GM12878 (cell line): Measurements from ENCODE around the gene PLCG2. TPM values are rescaled to one million over a fixed set of nuclear protein-coding genes. Genes with fewer than 3 reads are reported as not detected.

Experiments
- ETV6 ChIP-seq, 2 experiments: fragments of 450-650 bp in 1 of 2; IDR thresholded peaks in 1 of 2; conservative IDR thresholded peaks in 1 of 2; 2 replicates each; pipeline ENCODE4 v1.6.1; 2014; ENCODE audit warnings: antibody characterized with exemption in 1 of 2, borderline replicate concordance in 1 of 2, low read depth in 1 of 2, mild to moderate bottlenecking in 1 of 2, moderate library complexity in 1 of 2
- IRF4 ChIP-seq: IDR thresholded peaks from 2 replicates; pipeline ENCODE4 v1.6.1; 2011; ENCODE audit warnings: low read depth, low read length
- MXI1 ChIP-seq: fragments of 150-350 bp; IDR thresholded peaks from 2 replicates; pipeline ENCODE4 v1.6.1; 2011; ENCODE audit warnings: low read depth, mild to moderate bottlenecking, inconsistent platforms, low read length, improper control_type of control experiment
- SUPT20H ChIP-seq: IDR thresholded peaks from 2 replicates; pipeline ENCODE4 v1.6.1; 2011; ENCODE audit warnings: low read depth, mild to moderate bottlenecking, low read length, moderate library complexity, borderline replicate concordance; ENCODE audit not compliant: control insufficient read depth
- ZNF207 ChIP-seq: fragments of 450-650 bp; IDR thresholded peaks from 2 replicates; pipeline ENCODE4 v1.6.1; 2014; ENCODE audit warnings: antibody characterized with exemption, mild to moderate bottlenecking, borderline replicate concordance
- polyA plus RNA-seq, 11 experiments: library from polyadenylated mRNA; depleted of rRNA in 4 of 11; unstranded in 6 of 11; stranded (reverse) in 5 of 11; fragments of >200 nt; fragmentation: Nextera tagmentation in 4 of 11; fragmentation: Illumina TruSeq in 1 of 11; extraction: Ambion mirVana in 4 of 11; extraction: Trizol in 1 of 11; gene quantifications; 1 replicate in 1 of 11; 2 replicates in 10 of 11; pipeline versions ENCODE4 v1.2.1 to v1.2.3, GENCODE V29; 2011 to 2016; ENCODE audit warnings: inconsistent platforms in 2 of 11, missing spikeins in 2 of 11, low read depth in 1 of 11
- total RNA-seq, 4 experiments: library from RNA; depleted of rRNA in 3 of 4; stranded (reverse); fragments of >200 nt in 3 of 4; fragmentation: Illumina TruSeq in 1 of 4; extraction: Trizol in 1 of 4; gene quantifications; 2 replicates each; pipeline versions ENCODE4 v1.2.1 to v1.2.3, GENCODE V29; 2013 to 2021
- TF ChIP-seq, protein P1 (sequence below): fragments of 450-650 bp; formaldehyde crosslinking; IDR thresholded peaks from 2 replicates; pipeline ENCODE4 v1.5.0; 2022; ENCODE audit warnings: mild to moderate bottlenecking, missing genetic modification characterization
- TF ChIP-seq, protein P2 (sequence below): IDR thresholded peaks from 2 replicates; pipeline ENCODE4 v1.6.1; 2011; ENCODE audit warnings: low read depth, mild to moderate bottlenecking, low read length, moderate library complexity, borderline replicate concordance; ENCODE audit errors: extremely low read depth
- TF ChIP-seq, protein P3 (sequence below): fragments of 450-650 bp; formaldehyde crosslinking; IDR thresholded peaks from 2 replicates; pipeline ENCODE4 v1.4.0; 2022; ENCODE audit warnings: mild to moderate bottlenecking, moderate library complexity

PLCG2 gene
- total and polyA plus RNA-seq, 10 of the 15 experiments (the other 5 are each of a cell fraction or from before 2014, with no cell fraction given) = 47.6 to 256 (median 149) TPM

DNA sequence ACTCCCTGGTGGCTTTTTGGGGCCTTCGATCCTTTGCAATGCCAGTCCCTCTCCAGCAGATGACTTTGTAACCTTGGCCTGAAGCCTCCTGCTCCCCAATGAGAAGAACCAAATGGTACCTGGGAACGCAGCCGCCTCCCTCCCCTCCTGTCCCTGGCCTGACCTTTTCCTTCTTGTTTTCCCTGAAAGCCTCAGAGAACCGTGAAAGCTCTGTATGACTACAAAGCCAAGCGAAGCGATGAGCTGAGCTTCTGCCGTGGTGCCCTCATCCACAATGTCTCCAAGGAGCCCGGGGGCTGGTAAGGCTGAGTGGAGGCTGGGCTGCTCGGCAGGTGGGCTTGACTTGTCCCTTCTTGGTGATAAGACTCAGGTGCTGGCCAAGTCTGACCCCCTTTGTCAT lies 144.2 kb downstream of the PLCG2 start (continued):
- TF ChIP-seq, protein P1, sequence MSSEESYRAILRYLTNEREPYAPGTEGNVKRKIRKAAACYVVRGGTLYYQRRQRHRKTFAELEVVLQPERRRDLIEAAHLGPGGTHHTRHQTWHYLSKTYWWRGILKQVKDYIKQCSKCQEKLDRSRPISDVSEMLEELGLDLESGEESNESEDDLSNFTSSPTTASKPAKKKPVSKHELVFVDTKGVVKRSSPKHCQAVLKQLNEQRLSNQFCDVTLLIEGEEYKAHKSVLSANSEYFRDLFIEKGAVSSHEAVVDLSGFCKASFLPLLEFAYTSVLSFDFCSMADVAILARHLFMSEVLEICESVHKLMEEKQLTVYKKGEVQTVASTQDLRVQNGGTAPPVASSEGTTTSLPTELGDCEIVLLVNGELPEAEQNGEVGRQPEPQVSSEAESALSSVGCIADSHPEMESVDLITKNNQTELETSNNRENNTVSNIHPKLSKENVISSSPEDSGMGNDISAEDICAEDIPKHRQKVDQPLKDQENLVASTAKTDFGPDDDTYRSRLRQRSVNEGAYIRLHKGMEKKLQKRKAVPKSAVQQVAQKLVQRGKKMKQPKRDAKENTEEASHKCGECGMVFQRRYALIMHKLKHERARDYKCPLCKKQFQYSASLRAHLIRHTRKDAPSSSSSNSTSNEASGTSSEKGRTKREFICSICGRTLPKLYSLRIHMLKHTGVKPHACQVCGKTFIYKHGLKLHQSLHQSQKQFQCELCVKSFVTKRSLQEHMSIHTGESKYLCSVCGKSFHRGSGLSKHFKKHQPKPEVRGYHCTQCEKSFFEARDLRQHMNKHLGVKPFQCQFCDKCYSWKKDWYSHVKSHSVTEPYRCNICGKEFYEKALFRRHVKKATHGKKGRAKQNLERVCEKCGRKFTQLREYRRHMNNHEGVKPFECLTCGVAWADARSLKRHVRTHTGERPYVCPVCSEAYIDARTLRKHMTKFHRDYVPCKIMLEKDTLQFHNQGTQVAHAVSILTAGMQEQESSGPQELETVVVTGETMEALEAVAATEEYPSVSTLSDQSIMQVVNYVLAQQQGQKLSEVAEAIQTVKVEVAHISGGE = no peak
- TF ChIP-seq ZNF207 = no peak
- TF ChIP-seq, protein P2, sequence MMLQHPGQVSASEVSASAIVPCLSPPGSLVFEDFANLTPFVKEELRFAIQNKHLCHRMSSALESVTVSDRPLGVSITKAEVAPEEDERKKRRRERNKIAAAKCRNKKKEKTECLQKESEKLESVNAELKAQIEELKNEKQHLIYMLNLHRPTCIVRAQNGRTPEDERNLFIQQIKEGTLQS = no peak
- no peak for TF ChIP-seq IRF4
- no peak for TF ChIP-seq ETV6 (conservative IDR thresholded peaks at IDR 0.05 in 1 of 2, IDR thresholded peaks at IDR 0.05 in 1 of 2; ENCODE audit: borderline replicate concordance in 1 of 2, low read depth in 1 of 2)
- TF ChIP-seq MXI1 = no peak
- TF ChIP-seq, protein P3, sequence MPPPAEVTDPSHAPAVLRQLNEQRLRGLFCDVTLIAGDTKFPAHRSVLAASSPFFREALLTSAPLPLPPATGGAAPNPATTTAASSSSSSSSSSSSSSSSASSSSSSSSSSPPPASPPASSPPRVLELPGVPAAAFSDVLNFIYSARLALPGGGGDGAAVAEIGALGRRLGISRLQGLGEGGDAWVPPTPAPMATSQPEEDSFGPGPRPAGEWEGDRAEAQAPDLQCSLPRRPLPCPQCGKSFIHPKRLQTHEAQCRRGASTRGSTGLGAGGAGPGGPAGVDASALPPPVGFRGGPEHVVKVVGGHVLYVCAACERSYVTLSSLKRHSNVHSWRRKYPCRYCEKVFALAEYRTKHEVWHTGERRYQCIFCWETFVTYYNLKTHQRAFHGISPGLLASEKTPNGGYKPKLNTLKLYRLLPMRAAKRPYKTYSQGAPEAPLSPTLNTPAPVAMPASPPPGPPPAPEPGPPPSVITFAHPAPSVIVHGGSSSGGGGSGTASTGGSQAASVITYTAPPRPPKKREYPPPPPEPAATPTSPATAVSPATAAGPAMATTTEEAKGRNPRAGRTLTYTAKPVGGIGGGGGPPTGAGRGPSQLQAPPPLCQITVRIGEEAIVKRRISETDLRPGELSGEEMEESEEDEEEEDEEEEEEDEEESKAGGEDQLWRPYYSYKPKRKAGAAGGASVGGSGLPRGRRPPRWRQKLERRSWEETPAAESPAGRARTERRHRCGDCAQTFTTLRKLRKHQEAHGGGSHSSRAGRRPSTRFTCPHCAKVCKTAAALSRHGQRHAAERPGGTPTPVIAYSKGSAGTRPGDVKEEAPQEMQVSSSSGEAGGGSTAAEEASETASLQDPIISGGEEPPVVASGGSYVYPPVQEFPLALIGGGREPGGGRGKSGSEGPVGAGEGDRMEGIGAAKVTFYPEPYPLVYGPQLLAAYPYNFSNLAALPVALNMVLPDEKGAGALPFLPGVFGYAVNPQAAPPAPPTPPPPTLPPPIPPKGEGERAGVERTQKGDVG (CRISPR knock-in tag) = no peak
- no peak for TF ChIP-seq SUPT20H
